ENCODE data around the gene SPTAN1. TPM values are rescaled to one million over a fixed set of nuclear protein-coding genes. Genes with fewer than 3 reads are reported as not detected.

SPTAN1 gene
- total RNA-seq, 1 donor from 2014 or later: 244 TPM

GRCh38 chr9:128587453-128587852 is 35.1 kb downstream of the SPTAN1 start:
- no peak for DNase-seq
- ATAC-seq: no peak
- intact Hi-C loops (cut with micrococcal nuclease): no loop called here

GRCh38 chr9:128588581-128589233 is 36.3 kb downstream of the SPTAN1 start:
- DNase-seq (no peak), ATAC-seq (no peak)
- intact Hi-C loops (cut with micrococcal nuclease): no loop called here

- no peak for ATAC-seq
- intact Hi-C loops (cut with micrococcal nuclease): no loop called here
- no peak for DNase-seq
These were observed 40.7 kb downstream of the SPTAN1 start for GRCh38 chr9:128593039-128593438.

- DNase-seq (no peak), ATAC-seq (no peak)
- intact Hi-C loops (cut with micrococcal nuclease): no loop called here
These were observed 41.5 kb downstream of the SPTAN1 start for GRCh38 chr9:128593856-128594255.

GRCh38 chr9:128595471-128595870 is 43.1 kb downstream of the SPTAN1 start:
- intact Hi-C loops (cut with micrococcal nuclease): no loop called here
- DNase-seq (no peak), ATAC-seq (no peak)

GRCh38 chr9:128600099-128600498 is 47.7 kb downstream of the SPTAN1 start:
- ATAC-seq: no peak
- DNase-seq: no peak
- intact Hi-C loops (cut with micrococcal nuclease): no loop called here

GRCh38 chr9:128603697-128604096 is 51.3 kb downstream of the SPTAN1 start:
- intact Hi-C loops (cut with micrococcal nuclease): no loop called here
- DNase-seq (no peak), ATAC-seq (no peak)

GRCh38 chr9:128607642-128608350 is 55.4 kb downstream of the SPTAN1 start:
- ATAC-seq (peak; percentile 98), DNase-seq (peak; percentile 87)
- intact Hi-C loops (cut with micrococcal nuclease): no loop called here

- DNase-seq (no peak), ATAC-seq (no peak)
- intact Hi-C loops (cut with micrococcal nuclease): no loop called here
These were observed 58.5 kb downstream of the SPTAN1 start for GRCh38 chr9:128610897-128611296.

GRCh38 chr9:128611600-128612394 is 59.4 kb downstream of the SPTAN1 start:
- intact Hi-C loops (cut with micrococcal nuclease): no loop called here

GRCh38 chr9:128614728-128615127 is 62.3 kb downstream of the SPTAN1 start:
- no peak for ATAC-seq
- no peak for DNase-seq
- intact Hi-C loops (cut with micrococcal nuclease): no loop called here

More at GRCh38 chr9:128611600-128612394, 59.4 kb downstream of the SPTAN1 start:
- ATAC-seq (no peak), DNase-seq (no peak)

- ATAC-seq (no peak), DNase-seq (no peak)
- intact Hi-C loops (cut with micrococcal nuclease): no loop called here
These were observed 63.2 kb downstream of the SPTAN1 start for GRCh38 chr9:128615571-128615970.

GRCh38 chr9:128617943-128618342 is 65.6 kb downstream of the SPTAN1 start:
- no peak for ATAC-seq
- no peak for DNase-seq
- intact Hi-C loops (cut with micrococcal nuclease): no loop called here

GRCh38 chr9:128619127-128619526 is 66.7 kb downstream of the SPTAN1 start:
- ATAC-seq: no peak
- DNase-seq: no peak
- intact Hi-C loops (cut with micrococcal nuclease): no loop called here

GRCh38 chr9:128619779-128620178 is 67.4 kb downstream of the SPTAN1 start:
- no peak for ATAC-seq
- no peak for DNase-seq
- intact Hi-C loops (cut with micrococcal nuclease): no loop called here

- DNase-seq: no peak
These were observed 69.5 kb downstream of the SPTAN1 start for GRCh38 chr9:128621730-128622455.

GRCh38 chr9:128624566-128624965 is 72.2 kb downstream of the SPTAN1 start:
- ATAC-seq (no peak), DNase-seq (no peak)
- intact Hi-C loops (cut with micrococcal nuclease): no loop called here

More at GRCh38 chr9:128621730-128622455, 69.5 kb downstream of the SPTAN1 start:
- ATAC-seq: peak; percentile 17
- intact Hi-C loops (cut with micrococcal nuclease): no loop called here

- intact Hi-C loops (cut with micrococcal nuclease): no loop called here
- ATAC-seq (no peak), DNase-seq (no peak)
These were observed 73.2 kb downstream of the SPTAN1 start for GRCh38 chr9:128625391-128626146.

- DNase-seq (no peak), ATAC-seq (no peak)
- intact Hi-C loops (cut with micrococcal nuclease): no loop called here
These were observed 73.8 kb downstream of the SPTAN1 start for GRCh38 chr9:128626181-128626580.

Data from left ventricle myocardium superior (tissue), 1 donor.